HEK293 (cell line): ENCODE measurements around the gene GPHN.

ENCODE experiments used
- HOXD13 ChIP-seq: sonication (generic); formaldehyde crosslinking; IDR thresholded peaks from 2 replicates; pipeline ENCODE4 v1.8.0; 2022; ENCODE audit warnings: missing genetic modification reagents, borderline replicate concordance
- MZF1 ChIP-seq: fragments of 450-650 bp; formaldehyde crosslinking; IDR thresholded peaks from 2 replicates; pipeline ENCODE4 v1.5.1; 2017; ENCODE audit warnings: missing biosample characterization, missing genetic modification characterization, borderline replicate concordance
- REPIN1 ChIP-seq: fragments of 450-650 bp; formaldehyde crosslinking; IDR thresholded peaks from 2 replicates; pipeline ENCODE4 v1.5.1; 2017; ENCODE audit warnings: missing biosample characterization, missing genetic modification characterization, low read depth
- YY1 ChIP-seq: fragments of 450-650 bp; formaldehyde crosslinking; IDR thresholded peaks from 2 replicates; pipeline ENCODE4 v1.5.1; 2018; ENCODE audit warnings: missing biosample characterization, missing genetic modification characterization
- YY2 ChIP-seq: fragments of 450-650 bp; formaldehyde crosslinking; IDR thresholded peaks from 2 replicates; pipeline ENCODE4 v1.5.1; 2016; ENCODE audit warnings: missing biosample characterization, missing genetic modification characterization
- ZBTB7A ChIP-seq: fragments of 450-650 bp; formaldehyde crosslinking; IDR thresholded peaks from 2 replicates; pipeline ENCODE4 v1.5.1; 2016; ENCODE audit warnings: low read depth, missing biosample characterization, missing genetic modification characterization
- ZNF138 ChIP-seq: fragments of 450-650 bp; formaldehyde crosslinking; IDR thresholded peaks from 2 replicates; pipeline ENCODE4 v1.5.1; 2016; ENCODE audit warnings: missing biosample characterization, missing genetic modification characterization, borderline replicate concordance
- ZNF214 ChIP-seq: fragments of 450-650 bp; formaldehyde crosslinking; IDR thresholded peaks from 2 replicates; pipeline ENCODE4 v1.5.1; 2017; ENCODE audit warnings: missing biosample characterization, mild to moderate bottlenecking, missing genetic modification characterization, borderline replicate concordance
- ZNF248 ChIP-seq: fragments of 450-650 bp; formaldehyde crosslinking; IDR thresholded peaks from 2 replicates; pipeline ENCODE4 v1.5.1; 2017; ENCODE audit warnings: missing biosample characterization, missing genetic modification characterization
- ZNF292 ChIP-seq: fragments of 450-650 bp; formaldehyde crosslinking; IDR thresholded peaks from 2 replicates; pipeline ENCODE4 v1.5.1; 2016; ENCODE audit warnings: low read depth, missing biosample characterization, missing genetic modification characterization, borderline replicate concordance
- ZNF335 ChIP-seq: fragments of 450-650 bp; formaldehyde crosslinking; conservative IDR thresholded peaks from 2 replicates; pipeline ENCODE4 v1.5.1; 2016; ENCODE audit warnings: missing biosample characterization, missing genetic modification characterization
- ZNF341 ChIP-seq: fragments of 450-650 bp; formaldehyde crosslinking; IDR thresholded peaks from 2 replicates; pipeline ENCODE4; 2016; ENCODE audit warnings: low read depth, missing biosample characterization, missing genetic modification characterization
- ZNF404 ChIP-seq: fragments of 450-650 bp; formaldehyde crosslinking; IDR thresholded peaks from 2 replicates; pipeline ENCODE4 v1.5.1; 2017; ENCODE audit warnings: missing biosample characterization, missing genetic modification characterization
- ZNF423 ChIP-seq: fragments of 450-650 bp; formaldehyde crosslinking; IDR thresholded peaks from 2 replicates; pipeline ENCODE4 v1.5.1; 2016; ENCODE audit warnings: missing biosample characterization, missing genetic modification characterization
- ZNF626 ChIP-seq: fragments of 450-650 bp; sonication (Bioruptor Pico); formaldehyde crosslinking; IDR thresholded peaks from 2 replicates; pipeline ENCODE4 v1.5.1; 2018; ENCODE audit warnings: missing biosample characterization, missing genetic modification characterization, inconsistent platforms
- ZNF677 ChIP-seq: fragments of 450-650 bp; IDR thresholded peaks from 2 replicates; pipeline ENCODE4 v1.5.0; 2018; ENCODE audit warnings: missing biosample characterization, mild to moderate bottlenecking, missing genetic modification characterization, moderate library complexity
- ZNF792 ChIP-seq: fragments of 450-650 bp; formaldehyde crosslinking; IDR thresholded peaks from 2 replicates; pipeline ENCODE4 v1.5.1; 2016; ENCODE audit warnings: missing biosample characterization, missing genetic modification characterization
- ZXDB ChIP-seq: fragments of 450-650 bp; formaldehyde crosslinking; IDR thresholded peaks from 2 replicates; pipeline ENCODE4 v1.5.1; 2016; ENCODE audit warnings: missing biosample characterization, missing genetic modification characterization
- TF ChIP-seq, protein P1 (sequence below): fragments of 450-650 bp; IDR thresholded peaks from 2 replicates; pipeline ENCODE4 v1.5.1; 2018; ENCODE audit warnings: missing biosample characterization, mild to moderate bottlenecking, missing genetic modification characterization
- TF ChIP-seq, protein P2 (sequence below): fragments of 450-650 bp; formaldehyde crosslinking; IDR thresholded peaks from 2 replicates; pipeline ENCODE4 v1.5.1; 2016; ENCODE audit warnings: missing biosample characterization, missing genetic modification characterization
- TF ChIP-seq, protein P3 (sequence below): fragments of 450-650 bp; formaldehyde crosslinking; IDR thresholded peaks from 2 replicates; pipeline ENCODE4 v1.5.1; 2017; ENCODE audit warnings: missing biosample characterization, mild to moderate bottlenecking, missing genetic modification characterization, moderate library complexity
- TF ChIP-seq, protein P4 (sequence below): fragments of 450-650 bp; formaldehyde crosslinking; IDR thresholded peaks from 2 replicates; pipeline ENCODE4 v1.5.1; 2017; ENCODE audit warnings: missing biosample characterization, missing genetic modification characterization
- TF ChIP-seq, protein P5 (sequence below): fragments of 450-650 bp; formaldehyde crosslinking; IDR thresholded peaks from 2 replicates; pipeline ENCODE4 v1.5.1; 2016; ENCODE audit warnings: missing biosample characterization, missing genetic modification characterization, borderline replicate concordance
- TF ChIP-seq, protein P6 (sequence below): fragments of 450-650 bp; formaldehyde crosslinking; IDR thresholded peaks from 2 replicates; pipeline ENCODE4 v1.5.1; 2017; ENCODE audit warnings: missing biosample characterization, missing genetic modification characterization

Gene GPHN

DNA sequence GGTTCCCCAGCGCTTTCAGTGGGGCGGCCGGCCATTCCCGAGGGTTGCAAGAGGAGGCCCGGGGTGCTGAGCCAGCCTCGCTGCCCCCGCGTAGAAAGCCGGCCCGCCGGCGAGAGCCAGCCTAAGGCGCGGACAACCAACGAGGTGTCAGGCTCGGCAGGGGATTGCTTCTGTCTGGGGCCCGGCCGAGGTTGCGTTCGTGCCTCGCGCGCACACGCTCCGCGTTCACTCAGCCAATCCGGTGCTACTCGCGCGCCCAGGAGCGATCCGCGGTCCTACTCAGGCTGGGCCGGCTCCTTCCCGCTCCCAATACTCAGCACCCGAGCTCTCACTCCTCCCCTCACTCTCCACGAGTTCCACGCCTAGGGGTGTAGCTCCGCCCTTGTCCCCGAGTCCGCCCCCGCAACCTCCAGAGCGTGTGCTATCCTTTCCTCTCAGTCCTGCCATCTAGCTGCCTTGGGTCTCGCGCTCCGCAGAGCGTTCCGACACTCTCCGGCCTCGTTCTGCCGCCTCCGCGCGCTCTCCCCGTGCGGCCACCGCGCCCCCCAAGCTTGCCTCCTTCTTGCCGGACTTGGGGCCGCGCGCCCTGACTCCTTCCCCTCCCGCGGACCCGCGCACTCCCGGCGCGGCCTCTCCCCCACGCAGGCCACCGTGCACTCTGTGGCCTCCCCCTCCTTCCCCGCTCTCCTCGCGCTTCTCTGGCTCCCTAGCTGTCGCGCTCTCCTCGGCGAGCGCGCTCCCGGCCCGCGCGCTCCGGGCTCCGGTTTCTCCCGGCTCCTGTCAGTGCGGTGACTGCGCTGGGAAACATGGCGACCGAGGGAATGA lies at the start of gene GPHN (continued):
- TF ChIP-seq, protein P1, sequence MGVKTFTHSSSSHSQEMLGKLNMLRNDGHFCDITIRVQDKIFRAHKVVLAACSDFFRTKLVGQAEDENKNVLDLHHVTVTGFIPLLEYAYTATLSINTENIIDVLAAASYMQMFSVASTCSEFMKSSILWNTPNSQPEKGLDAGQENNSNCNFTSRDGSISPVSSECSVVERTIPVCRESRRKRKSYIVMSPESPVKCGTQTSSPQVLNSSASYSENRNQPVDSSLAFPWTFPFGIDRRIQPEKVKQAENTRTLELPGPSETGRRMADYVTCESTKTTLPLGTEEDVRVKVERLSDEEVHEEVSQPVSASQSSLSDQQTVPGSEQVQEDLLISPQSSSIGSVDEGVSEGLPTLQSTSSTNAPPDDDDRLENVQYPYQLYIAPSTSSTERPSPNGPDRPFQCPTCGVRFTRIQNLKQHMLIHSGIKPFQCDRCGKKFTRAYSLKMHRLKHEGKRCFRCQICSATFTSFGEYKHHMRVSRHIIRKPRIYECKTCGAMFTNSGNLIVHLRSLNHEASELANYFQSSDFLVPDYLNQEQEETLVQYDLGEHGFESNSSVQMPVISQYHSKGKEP, result peak; percentile 9; the same call in 1 of the 2 replicates
- TF ChIP-seq ZXDB (peak; percentile 48), REPIN1 (tag by site-specific recombination) (no peak; the same call in 1 of the 2 replicates), MZF1 (tag by site-specific recombination) (no peak), ZNF626 (tag by site-specific recombination) (no peak), ZNF138 (no peak), ZNF341 (tag by site-specific recombination) (peak; percentile 42; the same call in 1 of the 2 replicates), ZBTB7A (tag by site-specific recombination) (0 out of 2 replicates have a peak, but pooled peaks have one; percentile 79), ZNF214 (tag by site-specific recombination) (no peak), ZNF404 (no peak), ZNF423 (tag by site-specific recombination) (no peak), YY2 (0 out of 2 replicates have a peak, but pooled peaks have one; percentile 12), ZNF792 (tag by site-specific recombination) (peak; percentile 82; the same call in 1 of the 2 replicates), ZNF248 (tag by site-specific recombination) (no peak), ZNF677 (tag by site-specific recombination) (no peak), ZNF292 (tag by site-specific recombination) (no peak), ZNF335 (tag by site-specific recombination) (no peak; the same call in none of the 2 replicates), YY1 (peak; percentile 51; the same call in 1 of the 2 replicates), HOXD13 (no peak)
- TF ChIP-seq, protein P2, sequence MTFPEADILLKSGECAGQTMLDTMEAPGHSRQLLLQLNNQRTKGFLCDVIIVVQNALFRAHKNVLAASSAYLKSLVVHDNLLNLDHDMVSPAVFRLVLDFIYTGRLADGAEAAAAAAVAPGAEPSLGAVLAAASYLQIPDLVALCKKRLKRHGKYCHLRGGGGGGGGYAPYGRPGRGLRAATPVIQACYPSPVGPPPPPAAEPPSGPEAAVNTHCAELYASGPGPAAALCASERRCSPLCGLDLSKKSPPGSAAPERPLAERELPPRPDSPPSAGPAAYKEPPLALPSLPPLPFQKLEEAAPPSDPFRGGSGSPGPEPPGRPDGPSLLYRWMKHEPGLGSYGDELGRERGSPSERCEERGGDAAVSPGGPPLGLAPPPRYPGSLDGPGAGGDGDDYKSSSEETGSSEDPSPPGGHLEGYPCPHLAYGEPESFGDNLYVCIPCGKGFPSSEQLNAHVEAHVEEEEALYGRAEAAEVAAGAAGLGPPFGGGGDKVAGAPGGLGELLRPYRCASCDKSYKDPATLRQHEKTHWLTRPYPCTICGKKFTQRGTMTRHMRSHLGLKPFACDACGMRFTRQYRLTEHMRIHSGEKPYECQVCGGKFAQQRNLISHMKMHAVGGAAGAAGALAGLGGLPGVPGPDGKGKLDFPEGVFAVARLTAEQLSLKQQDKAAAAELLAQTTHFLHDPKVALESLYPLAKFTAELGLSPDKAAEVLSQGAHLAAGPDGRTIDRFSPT (tag by site-specific recombination), result peak; percentile 35; the same call in 1 of the 2 replicates
- TF ChIP-seq, protein P3, sequence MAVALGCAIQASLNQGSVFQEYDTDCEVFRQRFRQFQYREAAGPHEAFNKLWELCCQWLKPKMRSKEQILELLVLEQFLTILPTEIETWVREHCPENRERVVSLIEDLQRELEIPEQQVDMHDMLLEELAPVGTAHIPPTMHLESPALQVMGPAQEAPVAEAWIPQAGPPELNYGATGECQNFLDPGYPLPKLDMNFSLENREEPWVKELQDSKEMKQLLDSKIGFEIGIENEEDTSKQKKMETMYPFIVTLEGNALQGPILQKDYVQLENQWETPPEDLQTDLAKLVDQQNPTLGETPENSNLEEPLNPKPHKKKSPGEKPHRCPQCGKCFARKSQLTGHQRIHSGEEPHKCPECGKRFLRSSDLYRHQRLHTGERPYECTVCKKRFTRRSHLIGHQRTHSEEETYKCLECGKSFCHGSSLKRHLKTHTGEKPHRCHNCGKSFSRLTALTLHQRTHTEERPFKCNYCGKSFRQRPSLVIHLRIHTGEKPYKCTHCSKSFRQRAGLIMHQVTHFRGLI (tag by site-specific recombination), result peak; percentile 66; the same call in 1 of the 2 replicates
- TF ChIP-seq, protein P4, sequence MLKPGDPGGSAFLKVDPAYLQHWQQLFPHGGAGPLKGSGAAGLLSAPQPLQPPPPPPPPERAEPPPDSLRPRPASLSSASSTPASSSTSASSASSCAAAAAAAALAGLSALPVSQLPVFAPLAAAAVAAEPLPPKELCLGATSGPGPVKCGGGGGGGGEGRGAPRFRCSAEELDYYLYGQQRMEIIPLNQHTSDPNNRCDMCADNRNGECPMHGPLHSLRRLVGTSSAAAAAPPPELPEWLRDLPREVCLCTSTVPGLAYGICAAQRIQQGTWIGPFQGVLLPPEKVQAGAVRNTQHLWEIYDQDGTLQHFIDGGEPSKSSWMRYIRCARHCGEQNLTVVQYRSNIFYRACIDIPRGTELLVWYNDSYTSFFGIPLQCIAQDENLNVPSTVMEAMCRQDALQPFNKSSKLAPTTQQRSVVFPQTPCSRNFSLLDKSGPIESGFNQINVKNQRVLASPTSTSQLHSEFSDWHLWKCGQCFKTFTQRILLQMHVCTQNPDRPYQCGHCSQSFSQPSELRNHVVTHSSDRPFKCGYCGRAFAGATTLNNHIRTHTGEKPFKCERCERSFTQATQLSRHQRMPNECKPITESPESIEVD (tag by site-specific recombination), result no peak
- TF ChIP-seq, protein P5, sequence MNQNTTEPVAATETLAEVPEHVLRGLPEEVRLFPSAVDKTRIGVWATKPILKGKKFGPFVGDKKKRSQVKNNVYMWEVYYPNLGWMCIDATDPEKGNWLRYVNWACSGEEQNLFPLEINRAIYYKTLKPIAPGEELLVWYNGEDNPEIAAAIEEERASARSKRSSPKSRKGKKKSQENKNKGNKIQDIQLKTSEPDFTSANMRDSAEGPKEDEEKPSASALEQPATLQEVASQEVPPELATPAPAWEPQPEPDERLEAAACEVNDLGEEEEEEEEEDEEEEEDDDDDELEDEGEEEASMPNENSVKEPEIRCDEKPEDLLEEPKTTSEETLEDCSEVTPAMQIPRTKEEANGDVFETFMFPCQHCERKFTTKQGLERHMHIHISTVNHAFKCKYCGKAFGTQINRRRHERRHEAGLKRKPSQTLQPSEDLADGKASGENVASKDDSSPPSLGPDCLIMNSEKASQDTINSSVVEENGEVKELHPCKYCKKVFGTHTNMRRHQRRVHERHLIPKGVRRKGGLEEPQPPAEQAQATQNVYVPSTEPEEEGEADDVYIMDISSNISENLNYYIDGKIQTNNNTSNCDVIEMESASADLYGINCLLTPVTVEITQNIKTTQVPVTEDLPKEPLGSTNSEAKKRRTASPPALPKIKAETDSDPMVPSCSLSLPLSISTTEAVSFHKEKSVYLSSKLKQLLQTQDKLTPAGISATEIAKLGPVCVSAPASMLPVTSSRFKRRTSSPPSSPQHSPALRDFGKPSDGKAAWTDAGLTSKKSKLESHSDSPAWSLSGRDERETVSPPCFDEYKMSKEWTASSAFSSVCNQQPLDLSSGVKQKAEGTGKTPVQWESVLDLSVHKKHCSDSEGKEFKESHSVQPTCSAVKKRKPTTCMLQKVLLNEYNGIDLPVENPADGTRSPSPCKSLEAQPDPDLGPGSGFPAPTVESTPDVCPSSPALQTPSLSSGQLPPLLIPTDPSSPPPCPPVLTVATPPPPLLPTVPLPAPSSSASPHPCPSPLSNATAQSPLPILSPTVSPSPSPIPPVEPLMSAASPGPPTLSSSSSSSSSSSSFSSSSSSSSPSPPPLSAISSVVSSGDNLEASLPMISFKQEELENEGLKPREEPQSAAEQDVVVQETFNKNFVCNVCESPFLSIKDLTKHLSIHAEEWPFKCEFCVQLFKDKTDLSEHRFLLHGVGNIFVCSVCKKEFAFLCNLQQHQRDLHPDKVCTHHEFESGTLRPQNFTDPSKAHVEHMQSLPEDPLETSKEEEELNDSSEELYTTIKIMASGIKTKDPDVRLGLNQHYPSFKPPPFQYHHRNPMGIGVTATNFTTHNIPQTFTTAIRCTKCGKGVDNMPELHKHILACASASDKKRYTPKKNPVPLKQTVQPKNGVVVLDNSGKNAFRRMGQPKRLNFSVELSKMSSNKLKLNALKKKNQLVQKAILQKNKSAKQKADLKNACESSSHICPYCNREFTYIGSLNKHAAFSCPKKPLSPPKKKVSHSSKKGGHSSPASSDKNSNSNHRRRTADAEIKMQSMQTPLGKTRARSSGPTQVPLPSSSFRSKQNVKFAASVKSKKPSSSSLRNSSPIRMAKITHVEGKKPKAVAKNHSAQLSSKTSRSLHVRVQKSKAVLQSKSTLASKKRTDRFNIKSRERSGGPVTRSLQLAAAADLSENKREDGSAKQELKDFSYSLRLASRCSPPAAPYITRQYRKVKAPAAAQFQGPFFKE (tag by site-specific recombination), result no peak
- TF ChIP-seq, protein P6, sequence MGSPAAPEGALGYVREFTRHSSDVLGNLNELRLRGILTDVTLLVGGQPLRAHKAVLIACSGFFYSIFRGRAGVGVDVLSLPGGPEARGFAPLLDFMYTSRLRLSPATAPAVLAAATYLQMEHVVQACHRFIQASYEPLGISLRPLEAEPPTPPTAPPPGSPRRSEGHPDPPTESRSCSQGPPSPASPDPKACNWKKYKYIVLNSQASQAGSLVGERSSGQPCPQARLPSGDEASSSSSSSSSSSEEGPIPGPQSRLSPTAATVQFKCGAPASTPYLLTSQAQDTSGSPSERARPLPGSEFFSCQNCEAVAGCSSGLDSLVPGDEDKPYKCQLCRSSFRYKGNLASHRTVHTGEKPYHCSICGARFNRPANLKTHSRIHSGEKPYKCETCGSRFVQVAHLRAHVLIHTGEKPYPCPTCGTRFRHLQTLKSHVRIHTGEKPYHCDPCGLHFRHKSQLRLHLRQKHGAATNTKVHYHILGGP (tag by site-specific recombination), result no peak
